Activated CD4-positive, alpha-beta T cell treated with anti-CD3 and anti-CD28 coated beads, Interleukin-2, amount 10 ng/mL, durations not matched to agents 24 days and 14 days (primary cell): ENCODE data around the gene PLEKHM2. TPM values are rescaled to one million over a fixed set of nuclear protein-coding genes. Genes with fewer than 3 reads are reported as not detected.
"Not testable (repeated sequence)": the region's sequence is repeated elsewhere in the genome, so short reads cannot be mapped to it uniquely, and the experiment has no call there.

Source experiments
- DNase-seq: peaks from one replicate; pipeline ENCODE4 v3.0.0; 2022
- H3K27ac Mint-ChIP-seq: one replicate; pipeline ENCODE4 v1.8.0; 2022; ENCODE audit warnings: mild to moderate bottlenecking, mixed read lengths
- H3K27me3 Mint-ChIP-seq: one replicate; pipeline ENCODE4 v1.8.0; 2022; ENCODE audit warnings: mixed read lengths
- H3K36me3 Mint-ChIP-seq: one replicate; pipeline ENCODE4 v1.8.0; 2022; ENCODE audit warnings: low read depth, mild to moderate bottlenecking, mixed read lengths
- H3K4me1 Mint-ChIP-seq: one replicate; pipeline ENCODE4 v1.8.0; 2021; ENCODE audit warnings: mixed read lengths
- H3K4me3 Mint-ChIP-seq: one replicate; pipeline ENCODE4 v1.8.0; 2022; ENCODE audit warnings: mild to moderate bottlenecking, moderate library complexity, mixed read lengths
- H3K9me3 Mint-ChIP-seq: one replicate; pipeline ENCODE4 v1.8.0; 2021; ENCODE audit warnings: mixed read lengths
- intact Hi-C: fragments of 100-400 bp; cut with micrococcal nuclease; formaldehyde crosslinking; loops from one replicate; pipeline ENCODE4 v1.15.1; 2023
- total RNA-seq: library from RNA; stranded (reverse); gene quantifications from 2 replicates; pipeline ENCODE4 v1.2.3, GENCODE V29; 2022

The PLEKHM2 gene
- total RNA-seq, 1 donor from 2014 or later, result 59.9 TPM

GRCh38 chr1:15682936-15683341 lies 1.2 kb upstream of the PLEKHM2 start:
- H3K27ac Mint-ChIP-seq, result peak overlapping the region; percentile 86

GRCh38 chr1:15683345-15684039 lies 628 bp upstream of the PLEKHM2 start:
- no peaks in the 10 kb centered on the region for H3K27me3 Mint-ChIP-seq
- H3K36me3 Mint-ChIP-seq, result peaks cover 16% of the 10 kb centered on the region
- H3K4me3 Mint-ChIP-seq, result peak overlapping the region; percentile 77
- peak overlapping the region; percentile 86 for H3K27ac Mint-ChIP-seq
- intact Hi-C loops, result loop anchor here (1.0 to 5.0 kb wide), 2 partner anchors 66 to 156 kb away; partner anchors contain the start of genes DDI2 and DNAJC16
- DNase-seq, result no peak
- H3K9me3 Mint-ChIP-seq, result no peaks in the 10 kb centered on the region
- peaks cover 37% of the 10 kb centered on the region for H3K4me1 Mint-ChIP-seq

More at GRCh38 chr1:15682936-15683341, 1.2 kb upstream of the PLEKHM2 start:
- H3K27me3 Mint-ChIP-seq, result no peaks in the 10 kb centered on the region
- peaks cover 36% of the 10 kb centered on the region for H3K4me1 Mint-ChIP-seq
- H3K9me3 Mint-ChIP-seq, result no peaks in the 10 kb centered on the region
- peaks cover 13% of the 10 kb centered on the region for H3K36me3 Mint-ChIP-seq
- intact Hi-C loops, result loop anchor here (5.0 kb wide), 1 partner anchor 156 kb away; the partner anchor contains the start of gene DNAJC16
- H3K4me3 Mint-ChIP-seq, result peak overlapping the region; percentile 77
- no peak for DNase-seq

GRCh38 chr1:15684468-15685291 lies 560 bp downstream of the PLEKHM2 start:
- intact Hi-C loops, result loop anchor here (1.0 to 5.0 kb wide), 2 partner anchors 67 to 157 kb away; partner anchors contain the start of genes DDI2 and DNAJC16
- Mint-ChIP-seq H3K27me3 (no peaks in the 10 kb centered on the region), H3K4me1 (peaks cover 35% of the 10 kb centered on the region), H3K9me3 (no peaks in the 10 kb centered on the region), H3K27ac (peak overlapping the region; percentile 85), H3K36me3 (peaks cover 22% of the 10 kb centered on the region), H3K4me3 (peak overlapping the region; percentile 92)
- peak; percentile 82 for DNase-seq

GRCh38 chr1:15685820-15686219 lies 1.7 kb downstream of the PLEKHM2 start:
- H3K9me3 Mint-ChIP-seq, result no peaks in the 10 kb centered on the region
- peak overlapping the region; percentile 17 for H3K27ac Mint-ChIP-seq
- no peak for DNase-seq
- peaks cover 30% of the 10 kb centered on the region for H3K4me1 Mint-ChIP-seq
- no peaks in the 10 kb centered on the region for H3K27me3 Mint-ChIP-seq
- intact Hi-C loops, result no loop called here
- H3K4me3 Mint-ChIP-seq, result peak overlapping the region; percentile 92
- peaks cover 24% of the 10 kb centered on the region for H3K36me3 Mint-ChIP-seq

- no peak for DNase-seq
- H3K4me3 Mint-ChIP-seq, result peak overlapping the region; percentile 9
- H3K9me3 Mint-ChIP-seq, result no peaks in the 10 kb centered on the region
- peaks cover 26% of the 10 kb centered on the region for H3K4me1 Mint-ChIP-seq
- H3K36me3 Mint-ChIP-seq, result peaks cover 28% of the 10 kb centered on the region
- no peak overlapping the region for H3K27ac Mint-ChIP-seq
- intact Hi-C loops, result no loop called here
- H3K27me3 Mint-ChIP-seq, result no peaks in the 10 kb centered on the region
These were observed 3.3 kb downstream of the PLEKHM2 start for GRCh38 chr1:15687446-15687845.

GRCh38 chr1:15690317-15690716 lies 6.2 kb downstream of the PLEKHM2 start:
- no peak for DNase-seq
- H3K27ac Mint-ChIP-seq, result no peak overlapping the region
- peaks cover 25% of the 10 kb centered on the region for H3K4me1 Mint-ChIP-seq
- intact Hi-C loops, result no loop called here
- H3K4me3 Mint-ChIP-seq, result no peak overlapping the region
- H3K27me3 Mint-ChIP-seq, result no peaks in the 10 kb centered on the region
- no peaks in the 10 kb centered on the region for H3K9me3 Mint-ChIP-seq
- peaks cover 38% of the 10 kb centered on the region for H3K36me3 Mint-ChIP-seq

- intact Hi-C loops, result no loop called here
- H3K9me3 Mint-ChIP-seq, result no peaks in the 10 kb centered on the region
- no peak overlapping the region for H3K4me3 Mint-ChIP-seq
- H3K4me1 Mint-ChIP-seq, result peaks cover 21% of the 10 kb centered on the region
- H3K27ac Mint-ChIP-seq, result no peak overlapping the region
- DNase-seq, result no peak
- no peaks in the 10 kb centered on the region for H3K27me3 Mint-ChIP-seq
- H3K36me3 Mint-ChIP-seq, result peaks cover 34% of the 10 kb centered on the region
These were observed 7.4 kb downstream of the PLEKHM2 start for GRCh38 chr1:15691434-15692032.

- Mint-ChIP-seq H3K4me1 (peaks cover 24% of the 10 kb centered on the region), H3K27ac (no peak overlapping the region), H3K36me3 (peaks cover 34% of the 10 kb centered on the region), H3K4me3 (no peak overlapping the region), H3K27me3 (no peaks in the 10 kb centered on the region), H3K9me3 (no peaks in the 10 kb centered on the region)
- intact Hi-C loops, result no loop called here
- DNase-seq, result no peak
These were observed 8.1 kb downstream of the PLEKHM2 start for GRCh38 chr1:15692121-15692682.

GRCh38 chr1:15693371-15693770 lies 9.3 kb downstream of the PLEKHM2 start:
- intact Hi-C loops, result no loop called here
- DNase-seq, result no peak
- no peaks in the 10 kb centered on the region for H3K9me3 Mint-ChIP-seq
- peaks cover 20% of the 10 kb centered on the region for H3K4me1 Mint-ChIP-seq
- no peak overlapping the region for H3K27ac Mint-ChIP-seq
- no peaks in the 10 kb centered on the region for H3K27me3 Mint-ChIP-seq
- H3K36me3 Mint-ChIP-seq, result peaks cover 25% of the 10 kb centered on the region
- no peak overlapping the region for H3K4me3 Mint-ChIP-seq

GRCh38 chr1:15696956-15697521 lies 12.9 kb downstream of the PLEKHM2 start:
- no peaks in the 10 kb centered on the region for H3K27me3 Mint-ChIP-seq
- H3K4me3 Mint-ChIP-seq, result peak overlapping the region; percentile 82
- H3K27ac Mint-ChIP-seq, result peak overlapping the region; percentile 90
- H3K4me1 Mint-ChIP-seq, result peaks cover 25% of the 10 kb centered on the region
- intact Hi-C loops, result no loop called here
- H3K36me3 Mint-ChIP-seq, result peaks cover 19% of the 10 kb centered on the region
- peak; percentile 86 for DNase-seq
- no peaks in the 10 kb centered on the region for H3K9me3 Mint-ChIP-seq

- Mint-ChIP-seq H3K9me3 (no peaks in the 10 kb centered on the region), H3K27ac (peak overlapping the region; percentile 76), H3K4me3 (peak overlapping the region; percentile 53), H3K36me3 (peaks cover 15% of the 10 kb centered on the region), H3K4me1 (peaks cover 22% of the 10 kb centered on the region), H3K27me3 (no peaks in the 10 kb centered on the region)
- DNase-seq, result no peak
- intact Hi-C loops, result no loop called here
These were observed 14.1 kb downstream of the PLEKHM2 start for GRCh38 chr1:15698201-15698600.

- H3K4me1 Mint-ChIP-seq, result peaks cover 22% of the 10 kb centered on the region
- not testable (repeated sequence) for H3K27ac Mint-ChIP-seq, H3K9me3 Mint-ChIP-seq
These were observed 15.2 kb downstream of the PLEKHM2 start for GRCh38 chr1:15699321-15699720.

GRCh38 chr1:15700508-15700907 lies 16.4 kb downstream of the PLEKHM2 start:
- intact Hi-C loops, result no loop called here
- DNase-seq, result no peak
- Mint-ChIP-seq H3K4me1 (peaks cover 18% of the 10 kb centered on the region), H3K27ac (no peak overlapping the region), H3K4me3 (no peak overlapping the region), H3K9me3 (no peaks in the 10 kb centered on the region), H3K27me3 (no peaks in the 10 kb centered on the region), H3K36me3 (peaks cover 6% of the 10 kb centered on the region)

More at GRCh38 chr1:15699321-15699720, 15.2 kb downstream of the PLEKHM2 start:
- DNase-seq, intact Hi-C loops, H3K27me3 Mint-ChIP-seq, H3K4me3 Mint-ChIP-seq: not testable (repeated sequence)
- peaks cover 12% of the 10 kb centered on the region for H3K36me3 Mint-ChIP-seq
